GM23338 (cell line): Measurements from ENCODE around the gene KCNMB2. TPM values are rescaled to one million over a fixed set of nuclear protein-coding genes. Genes with fewer than 3 reads are reported as not detected.
A peak's percentile ranks its signal among the peaks of the same experiment; 100 is the strongest.

Source experiments
- ATAC-seq: fragments of 200-7000 bp; cut with Tn5 transposase; 3 replicates; pipeline ENCODE4 v1.9.1; 2020
- DNase-seq: peaks from one replicate; pipeline ENCODE4 v3.0.0-alpha.2; 2015; ENCODE audit warnings: low spot score
- H2AFZ ChIP-seq: fragments of 200-600 bp; sonication (generic); 2 replicates; pipeline ENCODE4 v1.8.0; 2016; ENCODE audit warnings: antibody characterized with exemption, mild to moderate bottlenecking, moderate library complexity
- H3F3A ChIP-seq: fragments of 200-600 bp; sonication (generic); replicated peaks from 2 replicates; pipeline ENCODE4 v1.8.0; 2017; ENCODE audit warnings: antibody characterized with exemption, mixed run types, low read depth
- H3K27ac ChIP-seq: fragments of 200-600 bp; sonication (generic); 2 replicates; pipeline ENCODE4 v1.6.1; 2016; ENCODE audit warnings: low read depth
- H3K27me3 ChIP-seq: fragments of 200-600 bp; sonication (generic); 2 replicates; pipeline ENCODE4 v1.8.0; 2016; ENCODE audit warnings: mild to moderate bottlenecking, mixed run types, moderate library complexity; ENCODE audit not compliant: insufficient read depth
- H3K36me3 ChIP-seq: fragments of 200-600 bp; sonication (generic); 2 replicates; pipeline ENCODE4 v1.8.0; 2016; ENCODE audit warnings: mild to moderate bottlenecking; ENCODE audit not compliant: insufficient read depth
- H3K4me1 ChIP-seq: fragments of 200-600 bp; sonication (generic); 2 replicates; pipeline ENCODE4 v1.8.0; 2016; ENCODE audit warnings: mild to moderate bottlenecking, moderate library complexity; ENCODE audit not compliant: insufficient read depth
- H3K4me2 ChIP-seq: fragments of 200-600 bp; sonication (generic); 2 replicates; pipeline ENCODE4 v1.7.1; 2017; ENCODE audit warnings: mixed run types
- H3K4me3 ChIP-seq: fragments of 200-600 bp; sonication (generic); 2 replicates; pipeline ENCODE4 v1.6.1; 2016; ENCODE audit warnings: mixed run types
- H3K79me2 ChIP-seq: fragments of 200-600 bp; sonication (generic); replicated peaks from 2 replicates; pipeline ENCODE4 v1.8.0; 2017; ENCODE audit warnings: mild to moderate bottlenecking; ENCODE audit not compliant: insufficient read depth
- H3K9me2 ChIP-seq: fragments of 200-600 bp; sonication (generic); 2 replicates; pipeline ENCODE4 v1.8.0; 2017; ENCODE audit not compliant: insufficient read depth
- H4K20me1 ChIP-seq: fragments of 200-600 bp; sonication (generic); replicated peaks from 2 replicates; pipeline ENCODE4 v1.8.0; 2017; ENCODE audit warnings: mild to moderate bottlenecking; ENCODE audit not compliant: insufficient read depth
- H3K27ac Mint-ChIP-seq: 2 replicates; pipeline ENCODE4 v1.8.0; 2020; ENCODE audit warnings: inconsistent platforms, mild to moderate bottlenecking, moderate library complexity, mixed read lengths
- H3K27me3 Mint-ChIP-seq: 3 replicates; pipeline ENCODE4 v1.8.0; 2022; ENCODE audit warnings: low read depth, mild to moderate bottlenecking, moderate library complexity, mixed read lengths, inconsistent platforms; ENCODE audit not compliant: insufficient read depth, poor library complexity
- H3K36me3 Mint-ChIP-seq: 3 replicates; pipeline ENCODE4 v1.8.0; 2021; ENCODE audit warnings: low read depth, mild to moderate bottlenecking, inconsistent platforms, moderate library complexity, mixed read lengths
- H3K4me1 Mint-ChIP-seq: 3 replicates; pipeline ENCODE4 v1.8.0; 2020; ENCODE audit warnings: mild to moderate bottlenecking, inconsistent platforms, mixed read lengths
- H3K4me3 Mint-ChIP-seq: 3 replicates; pipeline ENCODE4 v1.8.0; 2021; ENCODE audit warnings: moderate library complexity, mild to moderate bottlenecking, inconsistent platforms, mixed read lengths
- H3K9me3 Mint-ChIP-seq: 3 replicates; pipeline ENCODE4 v1.8.0; 2020; ENCODE audit warnings: moderate library complexity, mild to moderate bottlenecking, inconsistent platforms, mixed read lengths
- CTCF ChIP-seq, 2 experiments: fragments of 200-600 bp in 1 of 2; sonication (generic) in 1 of 2; conservative IDR thresholded peaks; 2 replicates each; pipeline versions ENCODE4 v1.5.1 to v1.6.1; 2016 to 2017; ENCODE audit warnings: antibody characterized with exemption in 2 of 2, low read depth in 2 of 2, mild to moderate bottlenecking in 2 of 2, moderate library complexity in 1 of 2
- EZH2 ChIP-seq: fragments of 200-600 bp; sonication (generic); IDR thresholded peaks from one replicate; pipeline ENCODE4 v1.8.0; 2017; ENCODE audit warnings: antibody characterized with exemption, mild to moderate bottlenecking, low read depth; ENCODE audit not compliant: unreplicated experiment
- JUNB ChIP-seq: IDR thresholded peaks from one replicate; pipeline ENCODE4 v1.6.1; 2016; ENCODE audit warnings: antibody characterized with exemption; ENCODE audit not compliant: unreplicated experiment
- NANOG ChIP-seq: IDR thresholded peaks from 2 replicates; pipeline ENCODE4 v1.6.1; 2016; ENCODE audit warnings: antibody characterized with exemption, borderline replicate concordance
- POLR2AphosphoS5 ChIP-seq: IDR thresholded peaks from 2 replicates; pipeline ENCODE4 v1.6.1; 2016; ENCODE audit warnings: antibody characterized with exemption, low read depth
- STAT1 ChIP-seq: IDR thresholded peaks from one replicate; pipeline ENCODE4 v1.6.1; 2016; ENCODE audit warnings: antibody characterized with exemption; ENCODE audit not compliant: unreplicated experiment
- ZNF114 ChIP-seq: fragments of 250-450 bp; sonication (Bioruptor Pico); IDR thresholded peaks from 2 replicates; pipeline ENCODE4 v1.5.0; 2020; ENCODE audit warnings: mild to moderate bottlenecking, moderate library complexity
- ZNF331 ChIP-seq: fragments of 250-450 bp; sonication (Bioruptor Pico); IDR thresholded peaks from 2 replicates; pipeline ENCODE4 v1.5.0; 2020; ENCODE audit warnings: low read depth, mild to moderate bottlenecking, moderate library complexity
- polyA plus RNA-seq: library from polyadenylated mRNA; unstranded; fragments of >200 nt; fragmentation: Nextera tagmentation; extraction: Ambion mirVana; gene quantifications from 2 replicates; pipeline ENCODE4 v1.2.1, GENCODE V29; 2016
- total RNA-seq: library from RNA; depleted of rRNA; stranded (reverse); fragments of >200 nt; shearing (Covaris generic); gene quantifications from 2 replicates; pipeline ENCODE4 v1.2.3, GENCODE V29; 2014
- TF ChIP-seq, protein P1 (sequence below): fragments of 250-450 bp; sonication (Bioruptor Pico); IDR thresholded peaks from 2 replicates; pipeline ENCODE4 v1.5.0; 2020; ENCODE audit warnings: mild to moderate bottlenecking, moderate library complexity

The KCNMB2 gene
- total and polyA plus RNA-seq, 2 experiments from 2014 or later, result 0.53 TPM; not detected in 1

DNA sequence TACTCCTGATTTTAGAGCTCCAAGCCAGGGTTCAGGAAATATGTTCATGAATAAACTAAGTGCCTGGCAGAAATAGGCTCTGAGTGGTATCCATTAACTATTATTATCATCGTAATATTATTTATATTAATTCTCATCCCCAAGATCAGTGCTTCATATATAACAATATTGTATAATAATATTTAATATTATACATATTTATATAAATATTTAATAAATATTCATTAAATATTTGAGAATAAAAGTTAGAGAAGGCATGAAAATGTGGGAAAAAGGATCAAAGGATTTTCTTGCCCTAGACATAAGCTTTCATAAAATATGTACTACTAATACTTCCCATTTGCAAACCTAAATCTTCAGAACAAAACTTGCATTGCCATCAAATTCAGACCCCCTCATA is 338.9 kb downstream of the KCNMB2 start (continued):
- TF ChIP-seq EZH2 (no peak), JUNB (no peak), CTCF (conservative IDR thresholded peaks at IDR 0.05; ENCODE audit: low read depth in 2 of 2) (no peak), POLR2AphosphoS5 (no peak), ZNF331 (CRISPR knock-in tag) (no peak)

DNA sequence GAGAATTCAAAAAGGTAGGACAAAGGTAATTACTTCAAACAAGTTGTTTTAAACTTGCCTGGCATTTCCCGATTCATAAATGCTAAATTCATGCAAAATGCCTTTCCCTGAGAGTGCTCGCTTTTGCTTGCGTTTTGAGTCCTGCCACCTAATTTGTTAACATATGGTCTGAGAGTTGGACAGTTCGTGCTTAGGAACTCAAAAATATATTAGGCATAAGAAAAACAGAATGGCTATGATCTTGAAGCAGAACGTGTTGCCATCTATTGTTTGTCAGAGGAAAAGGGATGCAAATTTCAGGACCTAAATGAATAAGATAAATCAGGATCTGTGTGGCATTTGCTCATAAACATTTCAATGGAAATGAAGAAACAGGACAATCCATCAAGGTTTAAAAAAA is 339.6 kb downstream of the KCNMB2 start:
- no peak overlapping the region for H3K27ac Mint-ChIP-seq
- TF ChIP-seq STAT1 (no peak), ZNF114 (no peak), NANOG (no peak), JUNB (no peak)
- DNase-seq, result no peak

DNA sequence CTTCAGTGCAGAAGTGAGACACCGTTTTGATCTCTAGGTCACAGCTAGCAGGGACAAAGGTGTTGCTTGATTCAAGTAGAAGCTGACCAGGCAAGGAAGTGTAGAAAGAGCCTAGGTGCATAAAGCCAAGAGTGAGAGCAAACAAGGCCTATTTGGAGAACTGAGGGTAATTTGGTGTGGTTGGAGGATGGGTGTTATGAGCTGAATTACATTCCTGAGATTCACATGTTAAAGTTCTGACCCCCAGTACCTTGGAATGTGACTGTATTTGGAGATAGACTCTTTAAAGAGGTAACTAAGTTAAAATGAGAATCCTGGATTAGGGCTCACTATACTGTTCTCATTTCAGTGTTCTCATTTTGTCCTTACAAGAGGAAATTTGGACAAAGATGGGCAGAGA is 344.0 kb downstream of the KCNMB2 start:
- H3K4me3 ChIP-seq, result no peak overlapping the region
- H3F3A ChIP-seq, result no peaks in the 10 kb centered on the region
- H3K4me1 ChIP-seq, result peaks cover 35% of the 10 kb centered on the region
- H3K9me3 Mint-ChIP-seq, result peaks cover 6% of the 10 kb centered on the region; the same call in 2 of the 3 replicates
- ATAC-seq (peak; percentile 68), DNase-seq (peak; percentile 40)
- H3K36me3 Mint-ChIP-seq, result no peaks in the 10 kb centered on the region
- H3K9me2 ChIP-seq, result no peaks in the 10 kb centered on the region
- no peak overlapping the region for H3K4me3 Mint-ChIP-seq
- H3K79me2 ChIP-seq, result no peaks in the 10 kb centered on the region
- H3K27me3 Mint-ChIP-seq, result peaks cover 1% of the 10 kb centered on the region
- peak overlapping the region; percentile 11; the same call in 1 of the 2 replicates for H2AFZ ChIP-seq
- H3K36me3 ChIP-seq, result no peaks in the 10 kb centered on the region
- peak overlapping the region; percentile 26; the same call in 1 of the 2 replicates for H3K27ac Mint-ChIP-seq
- 0 out of 2 replicates have a peak overlapping the region, but pooled peaks have one; percentile 36 for H3K27ac ChIP-seq
- no peaks in the 10 kb centered on the region for H3K27me3 ChIP-seq
- H3K4me1 Mint-ChIP-seq, result peaks cover 26% of the 10 kb centered on the region
- no peaks in the 10 kb centered on the region for H4K20me1 ChIP-seq
- H3K4me2 ChIP-seq, result peak overlapping the region; percentile 53
- TF ChIP-seq, protein P1, sequence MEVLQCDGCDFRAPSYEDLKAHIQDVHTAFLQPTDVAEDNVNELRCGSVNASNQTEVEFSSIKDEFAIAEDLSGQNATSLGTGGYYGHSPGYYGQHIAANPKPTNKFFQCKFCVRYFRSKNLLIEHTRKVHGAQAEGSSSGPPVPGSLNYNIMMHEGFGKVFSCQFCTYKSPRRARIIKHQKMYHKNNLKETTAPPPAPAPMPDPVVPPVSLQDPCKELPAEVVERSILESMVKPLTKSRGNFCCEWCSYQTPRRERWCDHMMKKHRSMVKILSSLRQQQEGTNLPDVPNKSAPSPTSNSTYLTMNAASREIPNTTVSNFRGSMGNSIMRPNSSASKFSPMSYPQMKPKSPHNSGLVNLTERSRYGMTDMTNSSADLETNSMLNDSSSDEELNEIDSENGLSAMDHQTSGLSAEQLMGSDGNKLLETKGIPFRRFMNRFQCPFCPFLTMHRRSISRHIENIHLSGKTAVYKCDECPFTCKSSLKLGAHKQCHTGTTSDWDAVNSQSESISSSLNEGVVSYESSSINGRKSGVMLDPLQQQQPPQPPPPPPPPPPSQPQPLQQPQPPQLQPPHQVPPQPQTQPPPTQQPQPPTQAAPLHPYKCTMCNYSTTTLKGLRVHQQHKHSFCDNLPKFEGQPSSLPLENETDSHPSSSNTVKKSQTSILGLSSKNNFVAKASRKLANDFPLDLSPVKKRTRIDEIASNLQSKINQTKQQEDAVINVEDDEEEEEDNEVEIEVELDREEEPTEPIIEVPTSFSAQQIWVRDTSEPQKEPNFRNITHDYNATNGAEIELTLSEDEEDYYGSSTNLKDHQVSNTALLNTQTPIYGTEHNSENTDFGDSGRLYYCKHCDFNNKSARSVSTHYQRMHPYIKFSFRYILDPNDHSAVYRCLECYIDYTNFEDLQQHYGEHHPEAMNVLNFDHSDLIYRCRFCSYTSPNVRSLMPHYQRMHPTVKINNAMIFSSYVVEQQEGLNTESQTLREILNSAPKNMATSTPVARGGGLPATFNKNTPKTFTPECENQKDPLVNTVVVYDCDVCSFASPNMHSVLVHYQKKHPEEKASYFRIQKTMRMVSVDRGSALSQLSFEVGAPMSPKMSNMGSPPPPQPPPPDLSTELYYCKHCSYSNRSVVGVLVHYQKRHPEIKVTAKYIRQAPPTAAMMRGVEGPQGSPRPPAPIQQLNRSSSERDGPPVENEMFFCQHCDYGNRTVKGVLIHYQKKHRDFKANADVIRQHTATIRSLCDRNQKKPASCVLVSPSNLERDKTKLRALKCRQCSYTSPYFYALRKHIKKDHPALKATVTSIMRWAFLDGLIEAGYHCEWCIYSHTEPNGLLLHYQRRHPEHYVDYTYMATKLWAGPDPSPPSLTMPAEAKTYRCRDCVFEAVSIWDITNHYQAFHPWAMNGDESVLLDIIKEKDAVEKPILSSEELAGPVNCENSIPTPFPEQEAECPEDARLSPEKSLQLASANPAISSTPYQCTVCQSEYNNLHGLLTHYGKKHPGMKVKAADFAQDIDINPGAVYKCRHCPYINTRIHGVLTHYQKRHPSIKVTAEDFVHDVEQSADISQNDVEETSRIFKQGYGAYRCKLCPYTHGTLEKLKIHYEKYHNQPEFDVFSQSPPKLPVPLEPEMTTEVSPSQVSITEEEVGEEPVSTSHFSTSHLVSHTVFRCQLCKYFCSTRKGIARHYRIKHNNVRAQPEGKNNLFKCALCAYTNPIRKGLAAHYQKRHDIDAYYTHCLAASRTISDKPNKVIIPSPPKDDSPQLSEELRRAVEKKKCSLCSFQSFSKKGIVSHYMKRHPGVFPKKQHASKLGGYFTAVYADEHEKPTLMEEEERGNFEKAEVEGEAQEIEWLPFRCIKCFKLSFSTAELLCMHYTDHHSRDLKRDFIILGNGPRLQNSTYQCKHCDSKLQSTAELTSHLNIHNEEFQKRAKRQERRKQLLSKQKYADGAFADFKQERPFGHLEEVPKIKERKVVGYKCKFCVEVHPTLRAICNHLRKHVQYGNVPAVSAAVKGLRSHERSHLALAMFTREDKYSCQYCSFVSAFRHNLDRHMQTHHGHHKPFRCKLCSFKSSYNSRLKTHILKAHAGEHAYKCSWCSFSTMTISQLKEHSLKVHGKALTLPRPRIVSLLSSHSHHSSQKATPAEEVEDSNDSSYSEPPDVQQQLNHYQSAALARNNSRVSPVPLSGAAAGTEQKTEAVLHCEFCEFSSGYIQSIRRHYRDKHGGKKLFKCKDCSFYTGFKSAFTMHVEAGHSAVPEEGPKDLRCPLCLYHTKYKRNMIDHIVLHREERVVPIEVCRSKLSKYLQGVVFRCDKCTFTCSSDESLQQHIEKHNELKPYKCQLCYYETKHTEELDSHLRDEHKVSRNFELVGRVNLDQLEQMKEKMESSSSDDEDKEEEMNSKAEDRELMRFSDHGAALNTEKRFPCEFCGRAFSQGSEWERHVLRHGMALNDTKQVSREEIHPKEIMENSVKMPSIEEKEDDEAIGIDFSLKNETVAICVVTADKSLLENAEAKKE (CRISPR knock-in tag), result peak; percentile 3; the same call in 1 of the 2 replicates
- TF ChIP-seq ZNF114, result no peak

More for the DNA sequence above, 339.6 kb downstream of the KCNMB2 start:
- Histone ChIP-seq H2AFZ (no peak overlapping the region), H3K4me2 (peak overlapping the region; percentile 27; the same call in 1 of the 2 replicates), H3K27ac (no peak overlapping the region), H3K9me2 (no peaks in the 10 kb centered on the region), H3K4me3 (no peak overlapping the region), H3K4me1 (peaks cover 27% of the 10 kb centered on the region), H4K20me1 (no peaks in the 10 kb centered on the region), H3K36me3 (no peaks in the 10 kb centered on the region), H3K79me2 (no peaks in the 10 kb centered on the region), H3K27me3 (no peaks in the 10 kb centered on the region), H3F3A (no peaks in the 10 kb centered on the region)
- Mint-ChIP-seq H3K9me3 (peaks cover 6% of the 10 kb centered on the region; the same call in 2 of the 3 replicates), H3K36me3 (no peaks in the 10 kb centered on the region), H3K27me3 (peaks cover 1% of the 10 kb centered on the region), H3K4me3 (no peak overlapping the region), H3K4me1 (peaks cover 24% of the 10 kb centered on the region)
- ATAC-seq, result no peak
